HepG2 (cell line): ENCODE measurements around the gene DCTN4. TPM values are rescaled to one million over a fixed set of nuclear protein-coding genes. Genes with fewer than 3 reads are reported as not detected.

Experiments
- HIVEP1 ChIP-seq: sonication (generic); formaldehyde crosslinking; IDR thresholded peaks from 2 replicates; pipeline ENCODE4 v1.4.0; 2020; ENCODE audit warnings: mild to moderate bottlenecking, missing genetic modification reagents
- HMGXB4 ChIP-seq, 2 experiments: sonication (generic) in 1 of 2; formaldehyde crosslinking in 1 of 2; IDR thresholded peaks; 2 replicates each; pipeline versions ENCODE4 v1.4.0 to v1.6.1; 2018 to 2020; ENCODE audit warnings: missing genetic modification reagents in 2 of 2, borderline replicate concordance in 1 of 2, low read depth in 1 of 2, mild to moderate bottlenecking in 1 of 2, missing biosample characterization in 1 of 2
- JDP2 ChIP-seq: sonication (generic); formaldehyde crosslinking; IDR thresholded peaks from 2 replicates; pipeline ENCODE4 v1.8.1; 2022; ENCODE audit warnings: missing genetic modification reagents, borderline replicate concordance
- MEIS1 ChIP-seq: sonication (generic); formaldehyde crosslinking; IDR thresholded peaks from 2 replicates; pipeline ENCODE4 v1.9.0; 2021; ENCODE audit warnings: mild to moderate bottlenecking, missing genetic modification reagents, moderate library complexity, borderline replicate concordance
- NAIF1 ChIP-seq: sonication (generic); formaldehyde crosslinking; IDR thresholded peaks from 2 replicates; pipeline ENCODE4 v1.5.0; 2020; ENCODE audit warnings: mild to moderate bottlenecking, missing genetic modification reagents, borderline replicate concordance
- PHF21A ChIP-seq: sonication (generic); formaldehyde crosslinking; IDR thresholded peaks from 2 replicates; pipeline ENCODE4 v1.5.0; 2020; ENCODE audit warnings: mild to moderate bottlenecking, missing genetic modification reagents
- PHF5A ChIP-seq: IDR thresholded peaks from one replicate; pipeline ENCODE4 v1.6.1; 2018; ENCODE audit warnings: low read depth, missing genetic modification reagents; ENCODE audit not compliant: unreplicated experiment
- PHF8 ChIP-seq: sonication (generic); formaldehyde crosslinking; IDR thresholded peaks from 2 replicates; pipeline ENCODE4 v1.5.0; 2020; ENCODE audit warnings: missing genetic modification reagents
- PITX1 ChIP-seq: sonication (generic); formaldehyde crosslinking; IDR thresholded peaks from 2 replicates; pipeline ENCODE4 v1.5.1; 2020; ENCODE audit warnings: mild to moderate bottlenecking, missing genetic modification reagents
- PTBP1 ChIP-seq: fragments of 200-400 bp; formaldehyde crosslinking; IDR thresholded peaks from 2 replicates; pipeline ENCODE4 v1.6.1; 2018; ENCODE audit warnings: low read length, low read depth; ENCODE audit not compliant: poor library complexity, severe bottlenecking
- TBX2 ChIP-seq: sonication (generic); formaldehyde crosslinking; IDR thresholded peaks from 2 replicates; pipeline ENCODE4 v1.5.0; 2020; ENCODE audit warnings: missing genetic modification reagents, mild to moderate bottlenecking, borderline replicate concordance
- ZMYM4 ChIP-seq: sonication (generic); formaldehyde crosslinking; IDR thresholded peaks from 2 replicates; pipeline ENCODE4 v1.8.1; 2023; ENCODE audit warnings: mild to moderate bottlenecking, missing genetic modification reagents
- ZNF253 ChIP-seq: sonication (generic); formaldehyde crosslinking; IDR thresholded peaks from 2 replicates; pipeline ENCODE4 v1.8.0; 2022; ENCODE audit warnings: mild to moderate bottlenecking, missing genetic modification reagents, borderline replicate concordance
- ZNF331 ChIP-seq: sonication (generic); formaldehyde crosslinking; IDR thresholded peaks from 2 replicates; pipeline ENCODE4 v1.4.0; 2020; ENCODE audit warnings: missing genetic modification reagents
- ZNF570 ChIP-seq: sonication (generic); formaldehyde crosslinking; IDR thresholded peaks from 2 replicates; pipeline ENCODE4 v1.4.0; 2020; ENCODE audit warnings: mild to moderate bottlenecking, missing genetic modification reagents, borderline replicate concordance
- ZNF629 ChIP-seq: sonication (generic); formaldehyde crosslinking; conservative IDR thresholded peaks from 2 replicates; pipeline ENCODE4 v1.5.0; 2020; ENCODE audit warnings: missing genetic modification reagents
- ZSCAN21 ChIP-seq: sonication (generic); formaldehyde crosslinking; IDR thresholded peaks from 2 replicates; pipeline ENCODE4 v1.8.0; 2022; ENCODE audit warnings: mild to moderate bottlenecking, missing genetic modification reagents, moderate library complexity, borderline replicate concordance
- polyA plus RNA-seq, 8 experiments: library from polyadenylated mRNA; depleted of rRNA in 3 of 8; stranded (reverse) in 7 of 8; unstranded in 1 of 8; fragments of >200 nt; fragmentation: Illumina TruSeq in 4 of 8; extraction: Trizol in 4 of 8; gene quantifications; 2 replicates each; pipeline versions ENCODE4 v1.2.1 to v1.2.3, GENCODE V29; 2011 to 2016; ENCODE audit warnings: low read depth in 4 of 8, missing spikeins in 1 of 8, mixed read lengths in 1 of 8; ENCODE audit not compliant: insufficient read depth in 1 of 8
- total RNA-seq, 5 experiments: library from RNA; depleted of rRNA; stranded (reverse); fragments of >200 nt; fragmentation: Illumina TruSeq; extraction: Trizol; gene quantifications; 2 replicates each; pipeline ENCODE4 v1.2.3, GENCODE V29; 2016; ENCODE audit warnings: low read depth in 1 of 5
- TF ChIP-seq, protein P1 (sequence below): sonication (generic); formaldehyde crosslinking; IDR thresholded peaks from 2 replicates; pipeline ENCODE4 v1.8.1; 2023; ENCODE audit warnings: mild to moderate bottlenecking, inconsistent platforms, moderate library complexity, missing genetic modification reagents, borderline replicate concordance
- TF ChIP-seq, protein P2 (sequence below): sonication (generic); formaldehyde crosslinking; IDR thresholded peaks from 2 replicates; pipeline ENCODE4 v1.5.1; 2020; ENCODE audit warnings: missing genetic modification reagents, mild to moderate bottlenecking, borderline replicate concordance
- TF ChIP-seq, protein P3 (sequence below): sonication (generic); formaldehyde crosslinking; IDR thresholded peaks from 2 replicates; pipeline ENCODE4 v1.5.1; 2020; ENCODE audit warnings: mild to moderate bottlenecking, missing genetic modification reagents, moderate library complexity

The DCTN4 gene
- total and polyA plus RNA-seq, 2 of the 13 experiments (the other 11 are each of a cell fraction or from before 2014, with no cell fraction given) = 24.1 to 26.9 TPM

DNA sequence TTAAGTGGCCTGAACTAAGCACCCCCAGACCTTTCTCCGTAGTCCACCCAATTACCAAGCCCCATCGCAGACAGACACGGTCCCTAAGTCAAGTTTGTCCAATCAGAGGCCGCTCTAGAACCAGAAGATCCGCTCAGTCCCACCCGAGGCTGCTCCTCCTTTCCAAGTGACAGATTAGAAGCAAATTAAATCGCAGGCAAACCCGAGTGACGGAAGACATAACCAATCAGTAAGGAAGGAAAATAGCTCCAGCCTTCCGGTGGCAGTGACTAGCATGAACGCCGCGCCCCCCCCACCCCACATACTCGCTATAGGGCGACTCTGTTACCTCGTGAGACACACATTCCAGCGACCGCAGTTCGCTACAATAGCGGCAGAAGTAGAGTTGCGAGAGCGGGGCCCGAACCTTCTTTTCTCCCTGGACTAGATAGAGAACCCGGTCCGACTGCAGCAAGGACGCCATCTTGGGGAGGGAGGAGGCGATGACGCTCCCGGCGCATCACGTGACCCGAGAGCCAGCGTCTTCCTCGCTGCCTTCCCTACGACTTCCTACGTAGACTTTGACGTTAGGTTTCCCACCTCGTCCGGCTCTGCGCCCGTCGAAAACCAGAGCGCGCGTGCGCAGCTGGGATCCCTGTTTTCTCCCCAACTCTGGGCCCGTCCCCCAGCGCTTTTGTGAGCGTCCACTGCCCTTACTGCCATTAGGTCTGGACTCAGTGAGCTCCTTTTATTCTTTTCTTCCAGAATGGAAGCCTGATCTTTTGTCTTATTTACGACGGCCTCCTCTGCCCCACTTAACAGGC lies at the start of gene DCTN4 (continued):
- TF ChIP-seq JDP2 (CRISPR knock-in tag) = no peak
- TF ChIP-seq ZNF629 (CRISPR knock-in tag) = no peak
- peak; percentile 32 for TF ChIP-seq PTBP1
- peak; percentile 21; the same call in 1 of the 2 replicates for TF ChIP-seq ZNF331 (CRISPR knock-in tag)
- no peak for TF ChIP-seq ZSCAN21 (CRISPR knock-in tag)
- 0 out of 2 replicates have a peak, but pooled peaks have one; percentile 51 for TF ChIP-seq ZNF570 (CRISPR knock-in tag)
- TF ChIP-seq ZMYM4 = peak; percentile 81
- TF ChIP-seq, protein P1, sequence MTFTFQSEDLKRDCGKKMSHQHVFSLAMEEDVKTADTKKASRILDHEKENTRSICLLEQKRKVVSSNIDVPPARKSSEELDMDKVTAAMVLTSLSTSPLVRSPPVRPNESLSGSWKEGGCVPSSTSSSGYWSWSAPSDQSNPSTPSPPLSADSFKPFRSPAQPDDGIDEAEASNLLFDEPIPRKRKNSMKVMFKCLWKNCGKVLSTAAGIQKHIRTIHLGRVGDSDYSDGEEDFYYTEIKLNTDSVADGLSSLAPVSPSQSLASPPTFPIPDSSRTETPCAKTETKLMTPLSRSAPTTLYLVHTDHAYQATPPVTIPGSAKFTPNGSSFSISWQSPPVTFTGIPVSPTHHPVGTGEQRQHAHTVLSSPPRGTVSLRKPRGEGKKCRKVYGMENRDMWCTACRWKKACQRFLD (CRISPR knock-in tag) = 0 out of 2 replicates have a peak, but pooled peaks have one; percentile 37
- TF ChIP-seq, protein P2, sequence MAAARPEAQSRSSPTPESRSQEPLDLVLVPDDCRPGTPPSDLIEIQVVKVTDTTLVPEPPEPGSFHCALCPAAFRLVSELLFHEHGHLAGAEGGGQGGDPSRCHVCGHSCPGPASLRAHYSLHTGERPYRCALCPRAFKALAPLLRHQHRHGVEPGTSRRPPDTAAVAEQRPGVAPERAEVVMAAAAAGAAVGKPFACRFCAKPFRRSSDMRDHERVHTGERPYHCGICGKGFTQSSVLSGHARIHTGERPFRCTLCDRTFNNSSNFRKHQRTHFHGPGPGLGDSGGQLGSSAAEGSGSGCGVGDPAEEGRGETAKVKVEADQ (CRISPR knock-in tag) = 0 out of 2 replicates have a peak, but pooled peaks have one; percentile 37
- TF ChIP-seq PITX1 (CRISPR knock-in tag) = 0 out of 2 replicates have a peak, but pooled peaks have one; percentile 5
- TF ChIP-seq MEIS1 (CRISPR knock-in tag) = peak; percentile 83
- TF ChIP-seq, protein P3, sequence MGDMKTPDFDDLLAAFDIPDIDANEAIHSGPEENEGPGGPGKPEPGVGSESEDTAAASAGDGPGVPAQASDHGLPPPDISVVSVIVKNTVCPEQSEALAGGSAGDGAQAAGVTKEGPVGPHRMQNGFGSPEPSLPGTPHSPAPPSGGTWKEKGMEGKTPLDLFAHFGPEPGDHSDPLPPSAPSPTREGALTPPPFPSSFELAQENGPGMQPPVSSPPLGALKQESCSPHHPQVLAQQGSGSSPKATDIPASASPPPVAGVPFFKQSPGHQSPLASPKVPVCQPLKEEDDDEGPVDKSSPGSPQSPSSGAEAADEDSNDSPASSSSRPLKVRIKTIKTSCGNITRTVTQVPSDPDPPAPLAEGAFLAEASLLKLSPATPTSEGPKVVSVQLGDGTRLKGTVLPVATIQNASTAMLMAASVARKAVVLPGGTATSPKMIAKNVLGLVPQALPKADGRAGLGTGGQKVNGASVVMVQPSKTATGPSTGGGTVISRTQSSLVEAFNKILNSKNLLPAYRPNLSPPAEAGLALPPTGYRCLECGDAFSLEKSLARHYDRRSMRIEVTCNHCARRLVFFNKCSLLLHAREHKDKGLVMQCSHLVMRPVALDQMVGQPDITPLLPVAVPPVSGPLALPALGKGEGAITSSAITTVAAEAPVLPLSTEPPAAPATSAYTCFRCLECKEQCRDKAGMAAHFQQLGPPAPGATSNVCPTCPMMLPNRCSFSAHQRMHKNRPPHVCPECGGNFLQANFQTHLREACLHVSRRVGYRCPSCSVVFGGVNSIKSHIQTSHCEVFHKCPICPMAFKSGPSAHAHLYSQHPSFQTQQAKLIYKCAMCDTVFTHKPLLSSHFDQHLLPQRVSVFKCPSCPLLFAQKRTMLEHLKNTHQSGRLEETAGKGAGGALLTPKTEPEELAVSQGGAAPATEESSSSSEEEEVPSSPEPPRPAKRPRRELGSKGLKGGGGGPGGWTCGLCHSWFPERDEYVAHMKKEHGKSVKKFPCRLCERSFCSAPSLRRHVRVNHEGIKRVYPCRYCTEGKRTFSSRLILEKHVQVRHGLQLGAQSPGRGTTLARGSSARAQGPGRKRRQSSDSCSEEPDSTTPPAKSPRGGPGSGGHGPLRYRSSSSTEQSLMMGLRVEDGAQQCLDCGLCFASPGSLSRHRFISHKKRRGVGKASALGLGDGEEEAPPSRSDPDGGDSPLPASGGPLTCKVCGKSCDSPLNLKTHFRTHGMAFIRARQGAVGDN (CRISPR knock-in tag) = peak; percentile 97
- TF ChIP-seq PHF8 = peak; percentile 80
- TF ChIP-seq HMGXB4 (CRISPR knock-in tag; IDR thresholded peaks at IDR 0.05; ENCODE audit: borderline replicate concordance in 1 of 2, low read depth in 1 of 2) = peak in 1 of 2 experiments; percentile 84; a peak in 3 of 4 replicates
- TF ChIP-seq TBX2 = peak; percentile 72
- TF ChIP-seq PHF5A = no peak
- peak; percentile 32; the same call in 1 of the 2 replicates for TF ChIP-seq ZNF253 (CRISPR knock-in tag)
- peak; percentile 72; the same call in 1 of the 2 replicates for TF ChIP-seq HIVEP1 (CRISPR knock-in tag)
- peak; percentile 82 for TF ChIP-seq PHF21A (CRISPR knock-in tag)
- TF ChIP-seq NAIF1 = peak; percentile 66; the same call in 1 of the 2 replicates
